PC-9 (cell line): ENCODE data around the gene BRIP1. TPM values are rescaled to one million over a fixed set of nuclear protein-coding genes. Genes with fewer than 3 reads are reported as not detected.

ENCODE experiments used
- BruUV-seq: library from RNA; stranded (reverse); fragments of 400-500 nt; replicated peaks from 2 replicates; lab custom pipeline; 2021; lab: Mats Ljungman, UMichigan
- CTCF ChIA-PET: fragments of 300-600 bp; sonication (Branson Sonifier 250); formaldehyde crosslinking; loops from one replicate; lab custom pipeline; 2022; ENCODE audit warnings: antibody characterized with exemption; lab: Charles Lee
- POLR2A ChIA-PET: fragments of 300-600 bp; sonication (Branson Sonifier 250); formaldehyde crosslinking; loops from one replicate; lab custom pipeline; 2022; ENCODE audit warnings: antibody characterized with exemption; ENCODE audit not compliant: unreplicated experiment; lab: Charles Lee
- DNase-seq, 2 experiments: peaks; one replicate each; pipeline versions ENCODE4 v3.0.0 to v3.0.0-alpha.2; 2015 to 2022; ENCODE audit warnings: mixed read lengths in 1 of 2
- H2AFZ ChIP-seq: fragments of 200-600 bp; sonication (generic); 2 replicates; pipeline ENCODE4 v1.8.1; 2017; ENCODE audit warnings: antibody characterized with exemption
- H3F3A ChIP-seq: fragments of 200-600 bp; sonication (generic); 2 replicates; pipeline ENCODE4 v1.8.1; 2017; ENCODE audit warnings: antibody characterized with exemption, mild to moderate bottlenecking, low read depth; ENCODE audit not compliant: insufficient read depth
- H3K27ac ChIP-seq: fragments of 200-600 bp; sonication (generic); 2 replicates; pipeline ENCODE4 v1.6.1; 2016; ENCODE audit warnings: mixed run types
- H3K27me3 ChIP-seq: fragments of 200-600 bp; sonication (generic); 2 replicates; pipeline ENCODE4 v1.6.1; 2016; ENCODE audit warnings: low read depth, mixed run types; ENCODE audit not compliant: insufficient read depth
- H3K36me3 ChIP-seq: fragments of 200-600 bp; sonication (generic); 2 replicates; pipeline ENCODE4 v1.6.1; 2016; ENCODE audit warnings: low read depth, mixed run types
- H3K4me1 ChIP-seq: fragments of 200-600 bp; sonication (generic); replicated peaks from 2 replicates; pipeline ENCODE4 v1.6.1; 2016; ENCODE audit warnings: mixed run types; ENCODE audit not compliant: insufficient read depth
- H3K4me2 ChIP-seq: fragments of 200-600 bp; sonication (generic); 2 replicates; pipeline ENCODE4 v1.6.1; 2017; ENCODE audit warnings: mixed run types
- H3K4me3 ChIP-seq: fragments of 200-600 bp; sonication (generic); 2 replicates; pipeline ENCODE4 v1.6.1; 2016; ENCODE audit warnings: mixed run types
- H3K79me2 ChIP-seq: fragments of 200-600 bp; sonication (generic); 2 replicates; pipeline ENCODE4 v1.6.1; 2017; ENCODE audit warnings: low read depth, mixed run types
- H3K9me2 ChIP-seq: fragments of 200-600 bp; sonication (generic); 2 replicates; pipeline ENCODE4 v1.8.1; 2017; ENCODE audit warnings: mild to moderate bottlenecking; ENCODE audit not compliant: insufficient read depth
- H3K9me3 ChIP-seq: fragments of 200-600 bp; sonication (generic); 2 replicates; pipeline ENCODE4 v1.8.1; 2016; ENCODE audit warnings: low read depth; ENCODE audit not compliant: insufficient read depth
- H4K20me1 ChIP-seq: fragments of 200-600 bp; sonication (generic); 2 replicates; pipeline ENCODE4 v1.8.1; 2017; ENCODE audit not compliant: insufficient read depth
- EZH2 ChIP-seq: fragments of 200-600 bp; sonication (generic); IDR thresholded peaks from 2 replicates; pipeline ENCODE4 v1.8.0; 2017; ENCODE audit warnings: antibody characterized with exemption, low read depth
- intact Hi-C: fragments of 100-400 bp; cut with micrococcal nuclease; formaldehyde crosslinking; loops from one replicate; pipeline ENCODE4 v1.10.0; 2022; ENCODE audit not compliant: unreplicated experiment
- total RNA-seq: library from RNA; stranded (reverse); gene quantifications from 2 replicates; pipeline ENCODE4 v1.2.3, GENCODE V29; 2021
- TF ChIP-seq, protein P1 (sequence below): fragments of 200-600 bp; sonication (generic); conservative IDR thresholded peaks from 2 replicates; pipeline ENCODE4 v1.6.1; 2017; ENCODE audit warnings: mixed run types, antibody characterized with exemption, mild to moderate bottlenecking, moderate library complexity

BRIP1 gene
- total RNA-seq, 1 experiment from 2014 or later = 16.0 TPM

GRCh38 chr17:61766520-61766919 lies 96.8 kb downstream of the BRIP1 start:
- POLR2A ChIA-PET = no interaction called here
- Histone ChIP-seq H2AFZ (no peak overlapping the region), H3K4me2 (no peak overlapping the region), H3K4me1 (peaks cover 10% of the 10 kb centered on the region), H3K4me3 (no peak overlapping the region), H3K79me2 (no peaks in the 10 kb centered on the region), H3K9me3 (peaks cover 10% of the 10 kb centered on the region), H3F3A (peaks cover 10% of the 10 kb centered on the region; the same call in 1 of the 2 replicates), H3K27me3 (no peaks in the 10 kb centered on the region), H3K27ac (no peak overlapping the region), H4K20me1 (no peaks in the 10 kb centered on the region), H3K36me3 (peaks cover 11% of the 10 kb centered on the region; the same call in 1 of the 2 replicates), H3K9me2 (no peaks in the 10 kb centered on the region)
- no peak for TF ChIP-seq EZH2
- TF ChIP-seq, protein P1, sequence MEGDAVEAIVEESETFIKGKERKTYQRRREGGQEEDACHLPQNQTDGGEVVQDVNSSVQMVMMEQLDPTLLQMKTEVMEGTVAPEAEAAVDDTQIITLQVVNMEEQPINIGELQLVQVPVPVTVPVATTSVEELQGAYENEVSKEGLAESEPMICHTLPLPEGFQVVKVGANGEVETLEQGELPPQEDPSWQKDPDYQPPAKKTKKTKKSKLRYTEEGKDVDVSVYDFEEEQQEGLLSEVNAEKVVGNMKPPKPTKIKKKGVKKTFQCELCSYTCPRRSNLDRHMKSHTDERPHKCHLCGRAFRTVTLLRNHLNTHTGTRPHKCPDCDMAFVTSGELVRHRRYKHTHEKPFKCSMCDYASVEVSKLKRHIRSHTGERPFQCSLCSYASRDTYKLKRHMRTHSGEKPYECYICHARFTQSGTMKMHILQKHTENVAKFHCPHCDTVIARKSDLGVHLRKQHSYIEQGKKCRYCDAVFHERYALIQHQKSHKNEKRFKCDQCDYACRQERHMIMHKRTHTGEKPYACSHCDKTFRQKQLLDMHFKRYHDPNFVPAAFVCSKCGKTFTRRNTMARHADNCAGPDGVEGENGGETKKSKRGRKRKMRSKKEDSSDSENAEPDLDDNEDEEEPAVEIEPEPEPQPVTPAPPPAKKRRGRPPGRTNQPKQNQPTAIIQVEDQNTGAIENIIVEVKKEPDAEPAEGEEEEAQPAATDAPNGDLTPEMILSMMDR = no peak
- CTCF ChIA-PET = no interaction called here
- no TSS peak for BruUV-seq
- DNase-seq = peak in 1 of 2 experiments; percentile 61
- intact Hi-C loops = no loop called here

DNA sequence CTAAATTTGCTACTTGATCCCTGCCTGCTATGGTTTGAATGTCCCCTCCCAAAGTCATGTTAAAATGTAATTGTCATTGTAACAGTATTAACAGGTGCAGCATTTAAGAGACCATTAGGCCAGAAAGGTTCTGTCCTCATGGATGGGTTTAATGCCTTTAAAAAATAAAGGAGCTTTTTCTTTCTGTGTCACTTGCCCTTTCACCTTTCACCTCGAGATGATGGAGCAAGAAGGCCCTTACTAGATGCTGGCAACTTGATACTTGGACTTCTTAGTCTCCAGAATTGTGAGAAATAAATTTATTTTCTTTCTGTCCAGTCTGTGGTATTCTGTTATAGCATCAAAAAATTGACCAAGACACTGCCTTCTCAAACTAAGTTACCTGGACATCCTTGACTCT lies 98.5 kb downstream of the BRIP1 start:
- Histone ChIP-seq H3K36me3 (no peaks in the 10 kb centered on the region), H3K9me2 (no peaks in the 10 kb centered on the region), H3K27ac (no peak overlapping the region), H3K79me2 (no peaks in the 10 kb centered on the region), H3K4me1 (peaks cover 10% of the 10 kb centered on the region), H3K9me3 (no peaks in the 10 kb centered on the region; the same call in 1 of the 2 replicates), H3K4me2 (no peak overlapping the region), H3K27me3 (no peaks in the 10 kb centered on the region), H3F3A (peaks cover 10% of the 10 kb centered on the region; the same call in 1 of the 2 replicates), H3K4me3 (no peak overlapping the region), H2AFZ (no peak overlapping the region), H4K20me1 (no peaks in the 10 kb centered on the region)
- BruUV-seq = no TSS peak
- ChIA-PET CTCF (no interaction called here), POLR2A (interaction anchor here (0.5 kb wide), 1 partner anchor 622 kb away, joined by 6 read pairs; no protein-coding TSS in a partner anchor)
- no peak for TF ChIP-seq EZH2
- TF ChIP-seq, protein P1 = no peak
- intact Hi-C loops = no loop called here
- DNase-seq = no peak

DNA sequence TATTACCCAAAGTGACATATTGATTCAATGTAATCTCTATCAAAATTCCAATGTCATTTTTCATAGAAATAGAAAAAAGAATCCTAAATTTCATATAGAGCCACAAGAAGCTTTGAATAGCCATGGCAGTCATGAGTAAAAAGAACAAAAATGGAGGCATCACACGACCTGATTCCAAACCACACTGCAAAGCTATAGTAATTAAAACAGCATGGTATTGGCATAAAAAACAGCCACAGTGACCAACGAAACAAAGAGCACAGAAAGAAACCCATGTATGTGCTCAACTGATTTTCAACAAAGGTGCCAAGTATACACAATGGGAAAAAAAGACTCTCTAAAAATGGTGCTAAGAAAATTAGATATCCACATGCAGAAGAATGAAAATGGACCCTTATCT lies 101.5 kb downstream of the BRIP1 start:
- H3K36me3 ChIP-seq = no peaks in the 10 kb centered on the region
- peaks cover 8% of the 10 kb centered on the region for H3K4me1 ChIP-seq
- no peaks in the 10 kb centered on the region for H3K27me3 ChIP-seq
- DNase-seq = no peak
- POLR2A ChIA-PET = no interaction called here
- H3K79me2 ChIP-seq = no peaks in the 10 kb centered on the region
- H3K9me3 ChIP-seq = no peaks in the 10 kb centered on the region
- H3F3A ChIP-seq = 0 out of 2 replicates have a peak, but pooled peaks cover 8% of the 10 kb centered on the region
- no TSS peak for BruUV-seq
- H3K4me3 ChIP-seq = no peak overlapping the region
- no peak overlapping the region for H3K27ac ChIP-seq
- no peak overlapping the region for H3K4me2 ChIP-seq
- no peaks in the 10 kb centered on the region for H4K20me1 ChIP-seq
- H2AFZ ChIP-seq = no peak overlapping the region
- no peak for TF ChIP-seq EZH2
- TF ChIP-seq, protein P1 = no peak
- CTCF ChIA-PET = no interaction called here
- intact Hi-C loops = no loop called here
- no peaks in the 10 kb centered on the region for H3K9me2 ChIP-seq
